Activated T-helper 1 cell treated with anti-CD3 and anti-CD28 coated beads, Interleukin-2, amount 50 U/mL, for 16 hours (primary cell): ENCODE data around the gene FEM1B.
A peak's percentile ranks its signal among the peaks of the same experiment; 100 is the strongest.

Experiments used
- DNase-seq, 2 donors: peaks; one replicate each; pipeline ENCODE4 v3.0.0-alpha.2; 2020; ENCODE audit warnings: low read depth in 1 of 2, low spot score in 1 of 2

The FEM1B gene

DNA sequence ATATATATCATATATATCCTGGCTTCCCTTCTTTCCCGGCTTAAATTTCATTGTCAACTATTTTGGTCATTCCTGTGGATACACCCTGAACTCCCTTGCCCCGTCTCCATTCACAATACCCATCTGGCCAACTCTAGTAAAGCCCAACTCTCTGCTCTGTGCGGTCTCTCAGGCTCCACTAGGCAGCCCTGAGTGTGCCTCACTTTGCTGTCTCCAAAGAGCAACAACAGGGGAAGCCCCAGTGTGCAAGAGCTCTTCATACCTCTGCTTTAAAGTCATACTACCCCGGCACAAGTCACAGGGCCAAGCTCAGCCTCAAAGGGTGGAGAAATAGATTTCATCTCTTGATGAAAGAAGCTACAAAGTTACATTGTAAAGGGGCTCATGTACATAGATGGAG is 18.9 kb upstream of the FEM1B start:
- no peak for DNase-seq

DNA sequence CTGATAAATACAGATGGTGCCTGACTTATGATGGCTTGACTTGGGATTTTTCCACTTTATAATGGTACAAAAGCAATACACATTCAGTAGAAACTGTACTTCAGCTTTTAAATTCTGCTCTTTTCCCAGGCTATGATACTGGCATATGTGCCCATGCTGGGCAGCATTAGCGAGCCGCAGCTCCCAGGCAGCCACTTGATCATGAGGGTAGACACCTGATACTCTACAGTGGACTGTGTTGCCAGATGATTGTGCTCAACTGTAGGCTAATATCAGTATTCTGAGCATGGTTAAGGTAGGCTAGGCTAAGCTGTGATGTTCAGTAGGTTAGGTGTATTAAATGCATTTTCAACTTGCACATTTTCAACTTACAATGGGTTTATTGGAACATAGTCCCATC is 17.7 kb upstream of the FEM1B start:
- no peak for DNase-seq

GRCh38 chr15:68261241-68261640 is 16.3 kb upstream of the FEM1B start:
- DNase-seq: no peak

GRCh38 chr15:68261980-68262379 is 15.6 kb upstream of the FEM1B start:
- no peak for DNase-seq

- no peak for DNase-seq
Measured at GRCh38 chr15:68262514-68263356, 14.8 kb upstream of the FEM1B start.

DNA sequence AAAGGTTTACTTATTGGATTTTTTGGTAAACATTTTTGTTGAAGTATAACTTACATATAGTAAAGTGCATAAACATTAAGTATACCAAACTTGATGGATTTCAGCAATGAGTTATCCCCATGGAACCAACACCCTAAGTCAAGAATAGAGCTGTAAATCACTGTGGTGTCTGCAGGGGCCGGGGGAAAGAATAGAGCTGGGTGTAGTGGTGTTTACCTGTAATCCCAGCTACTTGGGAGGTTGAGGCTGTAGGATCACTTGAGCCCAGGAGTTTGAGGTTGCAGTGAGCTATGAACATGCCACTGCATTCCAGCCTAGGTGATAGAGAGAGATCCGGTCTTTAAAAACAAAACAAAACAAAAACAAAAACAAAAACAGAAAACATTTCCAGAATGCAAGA is 13.3 kb upstream of the FEM1B start:
- DNase-seq: no peak

- DNase-seq: no peak
Measured at GRCh38 chr15:68265081-68265480, 12.5 kb upstream of the FEM1B start.

- DNase-seq: no peak
Measured at GRCh38 chr15:68265674-68266073, 11.9 kb upstream of the FEM1B start.

DNA sequence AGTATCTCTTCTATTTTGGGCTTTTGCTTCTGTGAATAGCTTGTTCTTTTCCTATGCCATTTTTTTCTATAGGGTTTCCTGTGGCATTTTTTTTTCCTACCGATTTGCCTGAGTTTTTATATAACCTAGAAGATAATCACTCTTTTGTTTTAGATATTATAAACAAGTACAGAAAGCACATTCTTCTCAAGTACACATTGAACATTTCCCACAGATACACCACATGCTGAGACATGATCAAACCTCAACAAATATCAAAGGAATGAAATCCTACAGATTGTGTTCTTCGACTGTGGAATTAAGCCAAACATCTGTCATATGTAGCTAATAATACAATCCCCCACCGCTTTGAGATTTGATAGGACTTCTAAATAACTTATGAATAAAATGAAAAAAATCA is 9.1 kb upstream of the FEM1B start:
- no peak for DNase-seq

GRCh38 chr15:68271854-68272471 is 5.6 kb upstream of the FEM1B start:
- DNase-seq: no peak

DNA sequence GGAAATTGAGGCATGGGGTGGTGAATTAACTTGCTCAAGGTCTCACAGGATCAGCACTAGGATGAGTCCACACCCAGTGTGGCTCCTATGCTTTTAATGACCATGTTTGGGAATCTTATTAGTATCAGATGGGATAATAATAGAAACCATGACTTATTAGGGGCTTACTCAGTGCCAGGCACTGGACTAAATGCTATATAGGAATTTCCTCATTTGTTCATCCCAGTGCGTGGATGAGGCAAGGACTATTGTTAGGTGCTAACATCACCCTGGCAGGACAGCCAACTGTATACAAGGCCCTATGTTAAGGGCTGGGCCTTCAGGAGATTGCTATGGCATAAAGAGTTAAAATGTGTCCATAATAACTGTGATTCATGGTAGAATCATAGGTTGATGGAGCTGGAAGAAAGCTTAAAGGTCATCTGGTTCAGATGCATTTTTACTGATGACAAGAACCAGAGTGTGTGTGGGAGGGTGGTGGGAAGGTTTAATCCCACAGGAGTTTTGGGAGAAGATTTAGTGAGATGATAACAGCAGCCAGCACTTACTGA is 4.7 kb upstream of the FEM1B start:
- DNase-seq: no peak

DNA sequence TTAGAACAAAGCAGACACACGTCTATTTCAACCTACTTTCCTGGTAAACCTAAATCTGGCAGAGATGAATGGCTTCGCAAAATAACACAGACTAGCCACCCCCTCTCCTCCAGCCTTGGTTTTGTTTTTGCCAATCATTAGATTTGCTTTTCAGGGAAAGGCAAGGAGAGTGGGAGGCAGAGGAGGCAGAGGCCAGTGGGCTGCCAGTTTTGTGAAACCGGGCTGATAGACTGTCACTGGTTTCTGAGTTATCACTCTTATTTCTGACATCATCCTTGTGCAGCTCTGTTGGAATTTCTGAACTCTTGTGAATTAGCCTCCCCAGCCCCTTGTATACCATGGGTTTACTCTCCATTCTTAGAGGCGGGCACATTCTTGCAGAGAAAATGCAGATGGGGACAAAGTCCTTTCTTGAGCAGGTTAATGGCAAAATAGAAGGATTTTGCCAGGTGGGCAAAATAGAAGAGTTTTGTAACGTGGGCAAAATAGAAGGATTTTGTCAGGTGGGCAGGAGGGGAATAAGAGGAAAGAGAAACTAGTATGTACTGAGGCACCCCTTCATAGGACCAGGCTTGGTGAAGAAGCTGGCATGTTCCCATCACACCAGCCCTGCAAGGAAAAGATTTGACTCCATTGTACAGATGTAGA is 3.2 kb upstream of the FEM1B start:
- DNase-seq: no peak

DNA sequence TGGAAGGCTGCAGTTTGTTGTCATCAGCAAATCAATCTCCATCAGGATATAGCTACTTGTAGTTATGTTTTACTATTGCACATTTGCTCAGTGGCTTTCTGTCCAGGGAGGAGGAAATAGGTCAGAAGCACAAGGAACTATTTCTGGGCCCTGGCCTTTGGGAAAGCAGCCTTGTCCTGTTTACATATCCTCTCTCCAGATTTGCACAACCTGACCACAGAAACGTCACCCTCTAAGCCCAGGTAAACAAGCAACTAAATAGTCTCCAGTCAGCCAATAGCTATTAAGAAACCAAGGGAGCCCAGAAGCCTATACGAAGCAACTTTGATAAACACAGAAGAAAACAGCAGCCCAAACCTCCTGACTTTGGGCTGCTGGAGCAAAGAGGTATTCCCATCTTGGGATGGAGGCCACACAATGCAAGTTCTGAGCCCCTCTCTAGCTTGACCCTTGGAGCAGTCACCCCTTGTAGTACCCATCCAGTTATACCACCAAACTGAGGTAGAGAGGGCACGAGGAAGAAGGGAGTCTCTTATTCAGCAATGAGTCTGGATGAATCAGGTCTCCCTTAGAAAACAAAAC is 2.3 kb upstream of the FEM1B start:
- no peak for DNase-seq

DNA sequence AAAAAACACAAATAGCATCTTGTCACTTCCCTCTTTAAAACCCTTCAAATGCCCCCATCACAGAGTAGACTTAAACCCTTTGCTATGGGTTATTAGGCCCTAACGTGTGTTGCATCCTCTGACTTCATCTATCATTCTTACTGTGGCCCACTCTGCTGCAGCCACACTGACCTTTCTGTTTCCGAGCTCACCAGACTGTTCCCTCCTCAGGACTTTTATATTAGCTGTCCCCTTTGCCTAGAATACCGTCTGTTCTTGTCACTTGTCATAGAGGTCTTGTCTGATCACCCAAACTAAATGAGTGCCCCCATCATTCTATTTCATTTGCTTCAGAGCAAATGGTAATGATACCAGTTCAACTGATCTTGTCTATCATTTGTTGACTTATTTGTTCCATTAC is 877 bp upstream of the FEM1B start:
- no peak for DNase-seq

- DNase-seq: no peak
Measured at GRCh38 chr15:68277131-68277602, 378 bp upstream of the FEM1B start.

DNA sequence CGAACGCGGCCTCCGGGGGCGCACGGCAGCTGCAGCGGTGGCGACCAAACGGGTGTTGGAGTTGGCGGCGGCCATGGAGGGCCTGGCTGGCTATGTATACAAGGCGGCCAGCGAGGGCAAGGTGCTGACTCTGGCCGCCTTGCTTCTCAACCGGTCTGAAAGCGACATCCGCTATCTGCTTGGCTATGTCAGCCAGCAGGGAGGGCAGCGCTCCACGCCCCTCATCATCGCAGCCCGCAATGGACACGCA is 725 bp downstream of the FEM1B start:
- peak; percentile 60 to 65 for DNase-seq

DNA sequence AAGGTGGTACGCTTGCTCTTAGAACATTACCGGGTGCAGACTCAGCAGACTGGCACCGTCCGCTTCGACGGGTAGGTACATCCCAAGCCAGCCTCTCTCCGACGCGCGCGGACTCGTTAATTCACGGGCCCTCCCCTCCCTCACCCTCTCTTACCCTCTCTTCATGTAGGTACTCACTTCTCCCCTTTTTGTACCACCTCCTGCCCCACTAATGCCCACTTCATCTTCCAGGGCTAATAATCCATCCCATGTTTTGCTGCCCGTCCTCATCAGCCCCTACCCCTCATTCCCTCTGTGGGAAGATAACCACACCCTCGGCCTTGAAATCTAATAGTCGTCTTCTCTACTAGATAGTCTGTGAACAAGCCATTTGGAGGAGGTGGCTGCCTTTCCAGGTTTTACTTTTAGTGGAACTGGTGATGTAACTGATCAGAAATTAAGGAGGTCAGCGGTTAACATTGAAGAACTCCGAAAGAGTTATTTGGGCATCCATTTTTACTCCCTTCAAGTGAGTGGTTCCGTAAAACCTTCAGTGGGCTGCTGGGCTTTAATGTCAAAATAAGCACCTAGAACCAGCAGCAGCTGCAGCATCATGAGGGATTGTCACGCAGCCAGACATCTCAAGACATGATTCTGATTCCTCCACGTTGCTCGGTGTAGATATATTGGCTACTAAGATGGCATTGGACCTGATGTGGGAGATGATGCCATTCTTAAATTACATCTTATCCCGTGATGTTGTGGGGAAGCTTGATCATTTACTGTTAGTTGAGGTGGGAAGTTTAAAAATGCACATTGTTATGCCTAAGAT is 1.3 kb downstream of the FEM1B start:
- no peak for DNase-seq

DNA sequence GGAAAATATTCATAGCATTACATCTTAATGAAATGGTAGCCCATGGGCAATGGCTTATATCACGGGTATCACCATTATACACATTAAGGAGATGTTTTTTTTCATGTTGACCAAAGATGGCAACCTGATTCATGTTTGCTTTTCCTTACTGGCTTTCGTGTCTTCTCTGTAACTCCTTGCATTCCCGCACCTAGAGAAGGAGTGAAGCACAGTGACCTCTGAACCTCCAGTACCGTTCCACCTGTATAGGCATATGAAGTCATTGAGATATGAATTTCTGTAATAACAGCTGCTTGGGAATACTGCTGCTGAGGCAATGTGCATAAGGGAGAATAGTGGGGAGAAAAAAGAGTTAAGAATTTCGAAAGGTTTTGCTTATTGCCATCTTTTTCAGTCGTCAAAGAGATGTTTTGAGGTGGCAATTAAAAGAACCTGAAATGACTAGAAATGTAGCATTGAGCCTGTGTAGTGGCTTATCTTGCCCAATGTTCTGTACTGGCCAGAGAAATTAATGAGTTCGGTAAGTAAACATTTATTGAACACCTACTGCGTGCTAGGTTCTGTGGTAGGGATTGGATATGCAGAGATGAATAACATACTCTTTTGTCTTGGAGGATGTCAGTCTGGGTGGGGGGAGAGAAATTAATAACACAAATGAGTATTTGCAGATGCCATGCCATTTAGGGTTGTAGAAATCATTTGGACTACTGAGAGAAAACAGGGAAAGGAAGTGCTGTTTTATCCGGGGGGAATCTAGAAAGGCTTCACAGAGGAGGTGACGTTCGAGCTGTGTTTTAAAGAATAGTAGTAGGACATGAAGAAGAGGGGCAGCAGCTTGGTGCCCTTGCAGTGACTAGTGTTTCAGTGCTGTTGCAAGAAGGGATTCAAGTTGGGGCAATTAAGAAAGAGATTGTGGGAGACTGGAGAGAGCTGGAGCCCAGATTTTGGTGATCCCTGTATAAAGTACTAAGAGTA is 2.5 kb downstream of the FEM1B start:
- DNase-seq: no peak

GRCh38 chr15:68281008-68281407 is 3.5 kb downstream of the FEM1B start:
- no peak for DNase-seq

- no peak for DNase-seq
Measured at GRCh38 chr15:68283401-68283800, 5.9 kb downstream of the FEM1B start.
